ENCODE data around the gene SLC10A7.

GRCh38 chr4:146550161-146550560 lies 28.4 kb upstream of the SLC10A7 start:
- TF ChIP-seq PAX8 (IDR thresholded peaks at IDR 0.05) (no peak), POLR2A (IDR thresholded peaks at IDR 0.05; ENCODE audit: low read depth, low read length) (no peak), TCF7 (IDR thresholded peaks at IDR 0.05; ENCODE audit: borderline replicate concordance) (no peak), E2F8 (IDR thresholded peaks at IDR 0.05; ENCODE audit: low read depth, partially characterized antibody) (no peak), CHD1 (IDR thresholded peaks at IDR 0.05; ENCODE audit: low read depth, low read length) (no peak), E2F4 (IDR thresholded peaks at IDR 0.05; ENCODE audit: low read depth, low read length) (no peak), NFIC (IDR thresholded peaks at IDR 0.05; ENCODE audit: low read depth, low read length) (no peak), BHLHE40 (IDR thresholded peaks at IDR 0.05; ENCODE audit: borderline replicate concordance in 1 of 2, low read depth in 2 of 2, low read length in 1 of 2) (no peak), RBBP5 (conservative IDR thresholded peaks at IDR 0.05) (no peak), CUX1 (IDR thresholded peaks at IDR 0.05; ENCODE audit: insufficient replicate concordance, low read depth, low read length) (no peak), PRDM15 (CRISPR knock-in tag; IDR thresholded peaks at IDR 0.05) (no peak)
